Measurements from ENCODE around the gene PDSS1. TPM values are rescaled to one million over a fixed set of nuclear protein-coding genes. Genes with fewer than 3 reads are reported as not detected.
"Not testable (repeated sequence)": the region's sequence is repeated elsewhere in the genome, so short reads cannot be mapped to it uniquely, and the experiment has no call there.

The PDSS1 gene
- total RNA-seq, 2 experiments from 2014 or later: 16.1 to 18.8 TPM

DNA sequence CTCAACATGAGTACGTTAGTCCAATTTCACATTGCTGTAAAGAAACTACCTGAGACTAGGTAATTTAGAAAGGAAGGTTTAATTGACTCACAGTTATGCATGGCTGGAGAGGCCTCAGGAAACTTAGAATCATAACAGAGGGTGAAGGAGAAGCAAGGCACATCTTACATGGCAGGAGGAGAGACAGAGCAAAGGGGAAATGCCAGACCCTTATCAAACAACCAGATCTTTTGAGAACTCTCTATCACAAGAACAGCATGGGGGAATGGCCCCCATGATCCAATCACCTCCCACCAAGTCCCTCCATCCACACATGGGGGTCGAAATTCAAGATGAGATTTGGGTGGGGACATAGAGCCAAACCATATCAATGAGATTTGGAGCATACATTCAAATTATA, 34.6 kb upstream of the PDSS1 start:
- Mint-ChIP-seq H3K4me1 (ENCODE audit: low read depth) (no peaks in the 10 kb centered on the region), H3K9me3 (peaks cover 2% of the 10 kb centered on the region), H3K4me3 (no peak overlapping the region), H3K36me3 (ENCODE audit: low read depth) (no peaks in the 10 kb centered on the region), H3K27ac (no peak overlapping the region), H3K27me3 (no peaks in the 10 kb centered on the region)
- POLR2A ChIA-PET: no interaction called here
- intact Hi-C loops (cut with micrococcal nuclease): no loop called here
- TF ChIP-seq, protein P1, sequence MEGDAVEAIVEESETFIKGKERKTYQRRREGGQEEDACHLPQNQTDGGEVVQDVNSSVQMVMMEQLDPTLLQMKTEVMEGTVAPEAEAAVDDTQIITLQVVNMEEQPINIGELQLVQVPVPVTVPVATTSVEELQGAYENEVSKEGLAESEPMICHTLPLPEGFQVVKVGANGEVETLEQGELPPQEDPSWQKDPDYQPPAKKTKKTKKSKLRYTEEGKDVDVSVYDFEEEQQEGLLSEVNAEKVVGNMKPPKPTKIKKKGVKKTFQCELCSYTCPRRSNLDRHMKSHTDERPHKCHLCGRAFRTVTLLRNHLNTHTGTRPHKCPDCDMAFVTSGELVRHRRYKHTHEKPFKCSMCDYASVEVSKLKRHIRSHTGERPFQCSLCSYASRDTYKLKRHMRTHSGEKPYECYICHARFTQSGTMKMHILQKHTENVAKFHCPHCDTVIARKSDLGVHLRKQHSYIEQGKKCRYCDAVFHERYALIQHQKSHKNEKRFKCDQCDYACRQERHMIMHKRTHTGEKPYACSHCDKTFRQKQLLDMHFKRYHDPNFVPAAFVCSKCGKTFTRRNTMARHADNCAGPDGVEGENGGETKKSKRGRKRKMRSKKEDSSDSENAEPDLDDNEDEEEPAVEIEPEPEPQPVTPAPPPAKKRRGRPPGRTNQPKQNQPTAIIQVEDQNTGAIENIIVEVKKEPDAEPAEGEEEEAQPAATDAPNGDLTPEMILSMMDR (IDR thresholded peaks at IDR 0.05): no peak
- CTCF ChIA-PET: no interaction called here
- no peak for DNase-seq
- ATAC-seq: no peak

DNA sequence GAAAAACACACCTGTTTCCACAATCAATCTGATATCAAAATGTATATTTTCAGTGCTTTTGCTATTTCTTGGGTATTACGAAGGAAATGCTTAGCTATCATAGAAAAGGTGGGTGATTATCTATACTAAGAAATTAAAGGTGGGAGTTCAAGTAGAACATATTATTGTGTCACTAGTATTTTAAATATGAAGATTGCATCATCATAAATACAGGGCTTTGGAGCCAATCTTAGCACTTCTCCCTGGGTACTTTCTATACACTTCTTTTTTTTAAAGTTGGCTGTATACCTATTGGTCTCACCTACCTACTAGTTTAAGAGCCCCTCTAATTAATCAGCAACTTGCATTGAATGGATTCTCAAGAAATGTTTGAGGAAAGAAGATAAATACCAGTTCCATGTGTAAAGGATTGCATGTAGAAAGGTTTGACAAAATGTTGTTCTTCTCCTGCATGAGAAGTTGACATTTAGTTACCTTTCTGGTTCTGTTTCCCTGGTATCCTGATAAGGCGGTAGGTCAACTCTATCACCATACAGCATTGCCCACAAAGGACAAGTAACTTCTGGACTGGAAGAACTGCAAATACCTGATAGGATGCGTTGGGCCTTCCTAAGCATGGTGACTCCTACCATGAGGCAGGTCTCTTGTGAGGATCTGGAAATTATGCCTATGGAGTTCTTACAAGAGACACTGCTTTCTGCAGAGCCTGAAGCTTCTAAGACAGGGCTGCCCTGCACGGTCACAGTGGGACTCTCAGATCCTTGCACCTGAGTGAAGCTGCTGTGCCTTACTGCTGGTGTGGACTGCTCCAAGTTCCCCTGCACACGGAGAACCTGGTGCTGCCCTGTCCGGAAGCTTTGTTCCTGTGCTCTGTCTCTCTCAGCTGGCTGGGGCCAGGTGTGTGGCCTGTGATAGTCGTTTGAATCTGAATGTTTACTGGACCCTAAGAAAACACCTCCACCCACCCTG, 32.1 kb upstream of the PDSS1 start:
- ChIA-PET POLR2A (no interaction called here), CTCF (no interaction called here)
- Mint-ChIP-seq H3K4me3 (no peak overlapping the region), H3K9me3 (peaks cover 2% of the 10 kb centered on the region), H3K4me1 (ENCODE audit: low read depth) (no peaks in the 10 kb centered on the region), H3K27ac (no peak overlapping the region), H3K27me3 (no peaks in the 10 kb centered on the region), H3K36me3 (ENCODE audit: low read depth) (no peaks in the 10 kb centered on the region)
- TF ChIP-seq, protein P1 (IDR thresholded peaks at IDR 0.05): no peak
- no peak for DNase-seq
- intact Hi-C loops (cut with micrococcal nuclease): no loop called here
- ATAC-seq: no peak

DNA sequence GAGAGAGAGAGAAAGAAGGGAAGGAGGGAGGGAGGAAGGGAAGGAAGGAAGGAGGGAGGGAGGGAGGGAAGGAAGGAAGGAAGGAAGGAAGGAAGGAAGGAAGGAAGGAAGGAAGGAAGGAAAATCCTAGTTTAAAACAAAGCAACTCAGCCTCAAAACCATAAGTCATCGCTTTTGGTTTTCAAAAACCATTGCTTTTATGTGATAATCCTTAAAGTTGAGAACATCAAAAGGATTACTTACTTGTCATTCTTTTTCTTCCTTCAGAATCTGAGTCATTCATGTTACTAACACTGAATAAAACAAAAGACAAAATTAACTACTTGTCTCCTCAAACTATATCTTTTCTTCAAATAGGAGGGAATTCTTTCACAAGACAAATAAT, 21.6 kb upstream of the PDSS1 start:
- H3K36me3 Mint-ChIP-seq (ENCODE audit: low read depth): no peaks in the 10 kb centered on the region
- DNase-seq (no peak), ATAC-seq (no peak)
- H3K27ac Mint-ChIP-seq: no peak overlapping the region
- intact Hi-C loops (cut with micrococcal nuclease): no loop called here
- ChIA-PET CTCF (no interaction called here), POLR2A (no interaction called here)
- H3K4me1 Mint-ChIP-seq (ENCODE audit: low read depth): no peaks in the 10 kb centered on the region
- H3K4me3 Mint-ChIP-seq: no peak overlapping the region
- TF ChIP-seq, protein P1 (IDR thresholded peaks at IDR 0.05): no peak
- no peaks in the 10 kb centered on the region for H3K9me3 Mint-ChIP-seq
- H3K27me3 Mint-ChIP-seq: no peaks in the 10 kb centered on the region

DNA sequence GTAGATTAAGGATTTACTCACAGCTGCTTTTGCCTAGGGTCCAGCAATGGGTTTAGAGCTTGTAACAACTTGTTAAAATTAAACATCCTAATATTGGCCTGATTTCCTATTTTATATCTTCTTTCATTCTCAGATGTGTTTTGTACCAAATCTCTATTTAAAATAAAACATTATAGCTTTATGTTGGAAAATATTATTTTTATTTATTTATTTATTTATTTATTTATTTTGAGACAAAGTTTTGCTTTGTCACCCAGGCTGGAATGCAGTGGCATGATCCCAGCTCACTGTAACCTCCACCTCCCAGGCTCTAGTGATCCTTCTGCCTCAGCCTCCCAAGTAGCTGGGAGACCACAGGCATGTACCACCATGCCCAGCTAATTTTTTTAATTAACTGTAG, 17.9 kb upstream of the PDSS1 start:
- ATAC-seq (no peak), DNase-seq (no peak)
- Mint-ChIP-seq H3K4me1 (ENCODE audit: low read depth) (peaks cover 17% of the 10 kb centered on the region), H3K9me3 (peaks cover 5% of the 10 kb centered on the region), H3K4me3 (no peak overlapping the region), H3K27ac (no peak overlapping the region), H3K27me3 (no peaks in the 10 kb centered on the region), H3K36me3 (ENCODE audit: low read depth) (no peaks in the 10 kb centered on the region)
- CTCF ChIA-PET: interaction anchor here (1.1 kb wide), 1 partner anchor 18 kb away, joined by 4 read pairs; no protein-coding TSS in a partner anchor
- intact Hi-C loops (cut with micrococcal nuclease): no loop called here
- POLR2A ChIA-PET: interaction anchor here (1.0 kb wide), 1 partner anchor 18 kb away, joined by 3 read pairs; the partner anchor contains the start of gene PDSS1
- TF ChIP-seq, protein P1 (IDR thresholded peaks at IDR 0.05): no peak

DNA sequence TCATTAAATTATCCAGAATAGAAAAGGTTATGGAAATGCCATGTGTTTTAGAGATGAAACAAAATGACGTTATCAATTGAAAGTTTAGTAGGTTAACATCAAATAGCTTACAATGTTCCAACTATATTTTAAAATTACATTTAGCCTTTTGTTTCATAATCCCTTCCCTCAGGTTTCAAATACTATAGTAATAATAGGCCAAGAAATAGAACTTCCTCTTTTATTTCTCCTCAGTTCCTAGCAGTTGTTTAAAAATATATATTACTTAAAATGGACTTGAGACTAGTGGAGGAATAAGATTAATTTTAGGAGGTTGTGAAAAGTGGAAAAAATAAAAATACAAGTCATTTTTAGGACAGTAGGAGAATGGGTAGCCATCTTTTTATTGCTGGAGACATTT, 16.4 kb upstream of the PDSS1 start:
- H3K4me3 Mint-ChIP-seq: no peak overlapping the region
- DNase-seq (no peak), ATAC-seq (no peak)
- H3K9me3 Mint-ChIP-seq: peaks cover 5% of the 10 kb centered on the region
- no peak overlapping the region for H3K27ac Mint-ChIP-seq
- peaks cover 24% of the 10 kb centered on the region for H3K4me1 Mint-ChIP-seq (ENCODE audit: low read depth)
- CTCF ChIA-PET: no interaction called here
- no peaks in the 10 kb centered on the region for H3K36me3 Mint-ChIP-seq (ENCODE audit: low read depth)
- TF ChIP-seq, protein P1 (IDR thresholded peaks at IDR 0.05): no peak
- intact Hi-C loops (cut with micrococcal nuclease): no loop called here
- POLR2A ChIA-PET: no interaction called here
- no peaks in the 10 kb centered on the region for H3K27me3 Mint-ChIP-seq

DNA sequence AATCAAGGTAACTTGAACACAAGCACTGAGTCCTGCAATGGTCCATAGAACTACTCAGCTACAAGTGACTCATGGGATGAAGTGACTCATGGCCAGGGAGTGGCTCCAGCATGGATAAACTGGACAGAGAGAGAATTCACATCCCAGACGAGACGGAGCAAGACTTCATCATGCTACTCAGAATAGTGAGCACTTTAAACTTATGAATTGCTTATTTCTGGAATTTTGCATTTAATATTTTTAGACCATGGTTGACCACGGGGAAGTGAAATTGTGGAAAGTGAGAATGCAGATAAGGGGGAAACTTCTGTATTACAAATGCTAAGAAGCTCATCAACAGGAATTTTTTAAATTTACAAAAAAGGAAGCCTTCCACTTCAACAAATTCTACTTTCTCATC, 15.5 kb upstream of the PDSS1 start:
- H3K27me3 Mint-ChIP-seq; H3K4me3 Mint-ChIP-seq; POLR2A ChIA-PET; ATAC-seq; DNase-seq; H3K36me3 Mint-ChIP-seq (ENCODE audit: low read depth); intact Hi-C loops (cut with micrococcal nuclease); H3K9me3 Mint-ChIP-seq; H3K27ac Mint-ChIP-seq: not testable (repeated sequence)
- CTCF ChIA-PET: interaction anchor here (1.0 to 1.8 kb wide), 4 partner anchors 12 to 347 kb away, joined by 3 to 5 read pairs (median 4); no protein-coding TSS in a partner anchor
- H3K4me1 Mint-ChIP-seq (ENCODE audit: low read depth): peaks cover 24% of the 10 kb centered on the region

All from activated CD8-positive, alpha-beta T cell treated with anti-CD3 and anti-CD28 coated beads for 36 hours (primary cell).